Parathyroid adenoma (tissue), 2 donors: Measurements from ENCODE around the gene RPGRIP1.

ENCODE experiments used
- H2AFZ ChIP-seq: fragments of 300-600 bp; sonication (generic); one replicate; pipeline ENCODE4 v1.7.0; 2017; ENCODE audit warnings: antibody characterized with exemption, mild to moderate bottlenecking
- H3K27ac ChIP-seq: fragments of 300-600 bp; sonication (generic); one replicate; pipeline ENCODE4 v1.7.0; 2017
- H3K27me3 ChIP-seq: fragments of 300-600 bp; sonication (generic); one replicate; pipeline ENCODE4 v1.7.0; 2017; ENCODE audit warnings: low read length; ENCODE audit not compliant: control insufficient read depth, insufficient read depth
- H3K36me3 ChIP-seq: fragments of 300-600 bp; sonication (generic); one replicate; pipeline ENCODE4 v1.7.0; 2017; ENCODE audit warnings: low read length; ENCODE audit not compliant: control insufficient read depth, insufficient read depth
- H3K4me1 ChIP-seq: fragments of 300-600 bp; sonication (generic); one replicate; pipeline ENCODE4 v1.7.0; 2017; ENCODE audit warnings: control low read depth
- H3K4me2 ChIP-seq: fragments of 300-600 bp; sonication (generic); one replicate; pipeline ENCODE4 v1.7.0; 2017; ENCODE audit warnings: low read length
- H3K4me3 ChIP-seq: fragments of 300-600 bp; sonication (generic); one replicate; pipeline ENCODE4 v1.7.0; 2017; ENCODE audit warnings: low read depth, low read length
- H3K79me2 ChIP-seq: fragments of 300-600 bp; sonication (generic); one replicate; pipeline ENCODE4 v1.7.0; 2017; ENCODE audit warnings: control low read depth
- H3K9ac ChIP-seq: fragments of 300-600 bp; sonication (generic); one replicate; pipeline ENCODE4 v1.7.0; 2017; ENCODE audit warnings: mild to moderate bottlenecking
- H3K9me3 ChIP-seq: fragments of 300-600 bp; sonication (generic); one replicate; pipeline ENCODE4 v1.7.0; 2017; ENCODE audit warnings: low read length; ENCODE audit not compliant: control insufficient read depth
- CTCF ChIP-seq: fragments of 300-600 bp; sonication (generic); IDR thresholded peaks from one replicate; pipeline ENCODE4 v1.7.0; 2017; ENCODE audit warnings: antibody characterized with exemption, mild to moderate bottlenecking
- donor health status: primary hyperparathyroidism.

Gene RPGRIP1

GRCh38 chr14:21258005-21258888, 21.6 kb upstream of the RPGRIP1 start:
- no peaks in the 10 kb centered on the region for H3K9me3 ChIP-seq
- no peaks in the 10 kb centered on the region for H3K36me3 ChIP-seq
- peaks cover 23% of the 10 kb centered on the region for H3K4me1 ChIP-seq
- no peak overlapping the region for H3K9ac ChIP-seq
- no peak overlapping the region for H3K4me2 ChIP-seq
- H2AFZ ChIP-seq = no peak overlapping the region
- peaks cover 57% of the 10 kb centered on the region for H3K79me2 ChIP-seq
- H3K27ac ChIP-seq = no peak overlapping the region
- H3K4me3 ChIP-seq = no peak overlapping the region
- TF ChIP-seq CTCF = no peak
- H3K27me3 ChIP-seq = no peaks in the 10 kb centered on the region

GRCh38 chr14:21258889-21259787, 20.7 kb upstream of the RPGRIP1 start:
- H3K79me2 ChIP-seq = peaks cover 64% of the 10 kb centered on the region
- no peak overlapping the region for H2AFZ ChIP-seq
- no peak overlapping the region for H3K9ac ChIP-seq
- H3K9me3 ChIP-seq = no peaks in the 10 kb centered on the region
- H3K4me3 ChIP-seq = no peak overlapping the region
- TF ChIP-seq CTCF = no peak
- no peak overlapping the region for H3K27ac ChIP-seq
- H3K4me1 ChIP-seq = peaks cover 27% of the 10 kb centered on the region
- H3K36me3 ChIP-seq = no peaks in the 10 kb centered on the region
- H3K27me3 ChIP-seq = no peaks in the 10 kb centered on the region
- no peak overlapping the region for H3K4me2 ChIP-seq

- Histone ChIP-seq H3K9ac (no peak overlapping the region), H3K4me2 (no peak overlapping the region), H3K27ac (no peak overlapping the region), H3K4me3 (no peak overlapping the region), H2AFZ (no peak overlapping the region), H3K27me3 (no peaks in the 10 kb centered on the region), H3K4me1 (peaks cover 39% of the 10 kb centered on the region), H3K79me2 (peaks cover 66% of the 10 kb centered on the region), H3K36me3 (no peaks in the 10 kb centered on the region), H3K9me3 (no peaks in the 10 kb centered on the region)
- TF ChIP-seq CTCF = no peak
Observed at GRCh38 chr14:21261824-21262223, 18.1 kb upstream of the RPGRIP1 start.

GRCh38 chr14:21262410-21262809, 17.5 kb upstream of the RPGRIP1 start:
- H3K79me2 ChIP-seq = peaks cover 64% of the 10 kb centered on the region
- H3K9me3 ChIP-seq = no peaks in the 10 kb centered on the region
- H3K27ac ChIP-seq = no peak overlapping the region
- H3K4me3 ChIP-seq = no peak overlapping the region
- no peaks in the 10 kb centered on the region for H3K36me3 ChIP-seq
- H3K4me1 ChIP-seq = peaks cover 35% of the 10 kb centered on the region
- no peak overlapping the region for H3K4me2 ChIP-seq
- no peak overlapping the region for H3K9ac ChIP-seq
- no peak for TF ChIP-seq CTCF
- H3K27me3 ChIP-seq = no peaks in the 10 kb centered on the region
- H2AFZ ChIP-seq = no peak overlapping the region
